Activated T-cell treated with anti-CD3 and anti-CD28 coated beads, Interleukin-2, amount 50 U/mL, for 1 hour (primary cell): Measurements from ENCODE around the gene INTS6L.
"Not testable (repeated sequence)": the region's sequence is repeated elsewhere in the genome, so short reads cannot be mapped to it uniquely, and the experiment has no call there.

Experiments
- DNase-seq: peaks from one replicate; pipeline ENCODE4 v3.0.0-alpha.2; 2020

INTS6L gene

DNA sequence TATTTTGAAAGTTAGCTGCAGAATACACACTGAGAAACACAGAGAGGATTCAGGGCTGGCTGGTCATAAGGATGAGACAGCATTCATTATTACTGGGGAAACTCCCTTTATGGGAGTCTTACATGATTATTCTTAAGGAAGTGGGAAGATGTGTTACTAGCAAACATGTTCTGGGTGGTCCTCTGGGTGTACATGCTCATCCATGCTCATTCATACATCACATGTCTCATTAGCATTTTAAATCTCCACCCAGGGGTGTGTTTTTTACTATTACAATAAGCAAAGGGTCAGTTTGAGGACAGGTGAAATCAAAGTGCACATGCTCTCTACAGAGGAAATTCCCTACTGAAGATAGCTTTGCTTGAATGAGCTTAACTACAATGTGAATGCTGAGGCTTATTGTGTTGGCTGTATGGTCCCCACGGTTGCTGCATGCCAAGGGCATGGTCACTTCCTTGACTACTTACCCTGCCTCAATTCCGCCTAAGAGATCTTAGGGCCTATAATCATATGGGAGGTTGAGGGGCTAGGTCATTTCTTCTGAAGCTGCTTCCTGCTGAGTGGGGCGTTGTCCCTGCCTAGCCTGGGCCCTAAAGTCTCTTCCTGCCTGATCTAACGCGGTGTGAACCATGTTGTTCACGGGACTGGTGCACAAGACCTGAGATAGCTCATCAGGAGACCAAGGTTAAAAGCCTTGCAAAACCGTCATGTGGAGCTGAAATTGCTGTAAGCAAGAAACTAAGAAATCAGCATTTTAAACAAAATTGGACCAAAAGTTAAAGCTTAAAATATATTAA, 104.1 kb downstream of the INTS6L start:
- not testable (repeated sequence) for DNase-seq

DNA sequence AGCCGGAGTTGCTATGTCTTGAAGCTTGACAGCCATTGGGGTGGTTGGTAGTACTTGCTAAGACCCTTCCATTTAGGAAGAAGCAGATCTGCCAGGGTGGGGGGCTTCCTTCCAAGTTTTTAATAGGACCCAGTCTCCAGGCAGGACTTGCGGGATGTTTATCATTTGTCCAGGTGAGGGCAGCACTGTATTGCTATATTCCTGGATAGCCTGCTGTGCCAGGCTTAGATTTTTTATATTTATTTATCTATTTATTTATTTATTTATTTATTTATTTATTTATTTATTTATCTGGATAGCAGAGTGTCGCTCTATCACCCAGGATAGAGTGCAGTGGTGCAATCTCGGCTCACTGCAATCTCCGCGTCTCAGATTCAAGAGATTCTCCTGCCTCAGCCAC, 105.5 kb downstream of the INTS6L start:
- DNase-seq = no peak

DNA sequence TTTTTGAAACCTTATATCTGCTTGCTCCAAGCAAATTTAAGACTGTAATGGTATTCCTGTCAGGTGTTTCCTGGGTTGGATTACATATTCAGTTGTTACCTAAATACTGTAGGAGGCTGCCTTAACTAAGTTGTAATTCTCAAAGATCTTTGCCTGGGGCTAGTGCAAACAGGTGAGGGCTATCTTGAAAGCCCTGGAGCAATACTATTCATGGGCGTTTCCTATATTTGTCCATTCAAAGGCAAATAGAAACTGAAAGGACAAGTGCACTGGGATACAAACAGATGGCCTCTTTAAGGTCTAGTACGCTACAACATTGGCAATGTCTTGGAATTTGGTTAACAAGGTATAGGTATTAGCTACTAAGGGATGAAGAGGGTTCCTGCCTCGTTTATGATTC, 108.9 kb downstream of the INTS6L start:
- DNase-seq = no peak
